PC-9 (cell line): ENCODE measurements around the gene FPGS.

Experiments used
- CTCF ChIP-seq: fragments of 200-600 bp; sonication (generic); conservative IDR thresholded peaks from 2 replicates; pipeline ENCODE4 v1.6.1; 2017; ENCODE audit warnings: mixed run types, antibody characterized with exemption, mild to moderate bottlenecking, moderate library complexity
- EZH2 ChIP-seq: fragments of 200-600 bp; sonication (generic); IDR thresholded peaks from 2 replicates; pipeline ENCODE4 v1.8.0; 2017; ENCODE audit warnings: antibody characterized with exemption, low read depth

GRCh38 chr9:127854184-127854806 is 51.6 kb downstream of the FPGS start, which contains the start of gene ENG:
- TF ChIP-seq CTCF (no peak), EZH2 (no peak)
